GM18861 (cell line): ENCODE data around the gene RAB31.
"Not testable (repeated sequence)": the region's sequence is repeated elsewhere in the genome, so short reads cannot be mapped to it uniquely, and the experiment has no call there.

ENCODE experiments used
- ATAC-seq: cut with Tn5 transposase; IDR thresholded peaks from one replicate; pipeline ENCODE4 v1.9.1; 2021; ENCODE audit not compliant: unreplicated experiment

RAB31 gene

DNA sequence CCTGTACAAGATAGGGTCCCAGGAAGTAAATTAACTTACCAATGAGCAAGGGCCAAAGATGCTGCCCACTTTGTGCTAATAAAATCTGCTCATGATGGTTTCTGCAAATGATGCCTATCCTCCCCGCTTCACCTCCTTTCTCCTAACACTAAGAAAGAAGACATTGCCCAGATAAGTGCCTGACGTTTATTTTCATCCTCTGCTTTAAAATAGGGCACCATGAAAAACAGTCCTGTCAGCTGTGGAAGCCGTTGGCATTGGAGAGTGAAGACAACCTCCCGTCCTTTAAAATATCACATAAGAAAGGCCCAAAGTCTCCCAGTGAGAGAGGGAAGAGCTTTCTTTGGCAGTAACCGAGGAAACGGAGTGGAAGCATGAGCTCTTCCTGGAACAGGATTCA is 176.0 kb downstream of the RAB31 start:
- ATAC-seq, result no peak

- no peak for ATAC-seq
Observed at GRCh38 chr18:9884532-9885140, 176.5 kb downstream of the RAB31 start.

- no peak for ATAC-seq
Observed at GRCh38 chr18:9885170-9886004, 177.3 kb downstream of the RAB31 start, which contains the start of gene TXNDC2. TXNDC2 (plus strand) TSS chr18:9885973; CDS start chr18:9886681, 708 bp downstream.

- no peak for ATAC-seq
Observed at GRCh38 chr18:9886005-9886348, 177.9 kb downstream of the RAB31 start.

GRCh38 chr18:9887992-9888391 is 179.9 kb downstream of the RAB31 start:
- ATAC-seq, result no peak

GRCh38 chr18:9890196-9890595 is 182.1 kb downstream of the RAB31 start:
- ATAC-seq, result no peak

DNA sequence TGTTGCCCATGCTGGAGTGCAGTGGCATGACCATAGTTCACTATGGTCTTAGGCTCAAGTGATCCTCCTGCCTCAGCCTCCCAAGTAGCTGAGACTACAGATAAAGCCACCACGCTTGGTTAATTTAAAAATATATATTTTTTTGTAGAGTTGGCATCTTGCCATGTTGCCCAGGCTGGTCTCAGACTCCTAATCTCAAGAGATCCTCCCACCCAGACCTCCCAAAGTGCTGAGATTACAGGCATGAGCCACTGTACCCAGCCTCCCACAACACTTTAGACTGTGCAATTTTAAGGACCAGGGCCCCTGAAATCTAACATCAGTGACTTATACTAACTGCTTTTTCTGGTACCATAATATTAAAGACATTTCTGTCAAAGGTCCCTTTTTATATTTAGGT is 182.9 kb downstream of the RAB31 start:
- no peak for ATAC-seq

DNA sequence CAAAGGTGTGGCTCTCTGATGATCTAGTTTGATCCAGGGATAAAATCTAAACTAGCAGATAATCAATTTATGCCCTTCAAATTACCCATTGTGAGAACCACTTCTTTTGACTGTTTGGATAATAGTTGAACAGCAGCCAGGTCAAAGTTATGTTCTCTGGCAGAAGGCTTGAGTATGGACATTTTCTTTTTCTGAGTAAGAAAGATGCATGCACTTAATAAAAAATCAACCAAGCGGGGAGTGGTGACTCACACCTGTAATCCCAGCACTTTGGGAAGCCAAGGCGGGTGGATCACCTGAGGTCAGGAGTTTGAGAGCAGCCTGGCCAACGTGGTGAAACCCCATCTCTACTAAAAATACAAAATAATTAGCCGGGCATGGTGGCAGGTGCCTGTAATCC is 183.4 kb downstream of the RAB31 start:
- not testable (repeated sequence) for ATAC-seq

- ATAC-seq, result no peak
Observed at GRCh38 chr18:9894454-9895068, 186.5 kb downstream of the RAB31 start.

DNA sequence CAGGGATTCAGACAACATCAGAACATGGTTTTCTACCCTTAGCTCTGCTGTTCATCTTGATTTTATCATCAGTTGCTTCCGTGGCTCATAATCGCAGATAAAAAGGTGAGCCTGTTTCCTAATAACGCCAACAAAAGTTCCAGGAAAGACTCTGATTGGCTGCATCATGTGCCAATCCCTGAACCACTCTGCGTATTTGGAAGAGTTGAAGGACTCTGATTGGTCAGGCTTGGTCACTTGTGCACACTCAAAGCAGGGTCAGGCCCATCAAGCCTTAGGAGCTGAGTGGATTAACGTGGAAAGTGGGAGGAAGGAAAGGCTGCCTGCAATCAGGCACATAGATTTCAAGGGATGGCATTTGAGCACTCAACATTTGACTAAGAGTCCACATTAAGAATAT is 189.0 kb downstream of the RAB31 start:
- ATAC-seq, result no peak

GRCh38 chr18:9897787-9898291 is 189.7 kb downstream of the RAB31 start:
- not testable (repeated sequence) for ATAC-seq

- ATAC-seq, result peak; percentile 83
Observed at GRCh38 chr18:9898792-9899549, 190.9 kb downstream of the RAB31 start.

DNA sequence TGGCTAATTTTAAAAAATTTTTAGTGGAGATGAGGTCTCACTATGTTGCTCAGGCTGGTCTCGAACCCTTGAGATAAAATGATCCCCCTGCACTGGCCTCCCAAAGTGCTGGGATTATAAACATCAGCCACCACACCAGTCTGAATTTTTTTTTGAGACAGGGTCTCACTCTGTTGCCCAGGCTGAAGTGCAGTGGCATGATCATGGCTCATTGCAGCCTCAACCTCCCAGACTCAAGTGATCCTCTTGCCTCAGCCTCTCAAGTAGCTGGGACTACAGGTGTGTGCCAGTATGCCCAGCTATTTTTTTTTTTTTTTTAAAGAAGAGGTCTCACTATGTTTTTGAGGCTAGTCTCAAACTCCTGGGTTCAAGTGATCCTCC is 191.4 kb downstream of the RAB31 start:
- ATAC-seq, result not testable (repeated sequence)

DNA sequence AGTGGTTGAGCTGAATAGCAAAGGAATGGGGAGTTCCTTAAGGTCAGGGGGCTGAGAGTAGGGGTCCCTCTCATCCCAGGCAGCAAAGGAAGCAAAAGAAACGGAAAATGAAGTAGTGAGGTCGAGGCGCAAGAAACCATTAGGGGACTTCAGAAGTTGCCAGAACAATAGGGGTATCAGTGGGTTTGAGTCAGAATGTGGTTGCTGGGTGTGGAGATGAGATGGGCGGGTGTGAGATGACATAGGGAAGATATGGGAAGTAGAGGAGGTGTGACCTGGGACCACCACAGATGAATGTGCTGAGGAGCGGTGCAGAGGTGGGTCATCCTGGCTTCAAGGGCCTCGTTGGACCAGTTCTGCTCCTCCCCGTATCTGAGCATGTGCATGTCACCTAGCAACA is 192.6 kb downstream of the RAB31 start:
- no peak for ATAC-seq

GRCh38 chr18:9901377-9901776 is 193.3 kb downstream of the RAB31 start:
- ATAC-seq, result no peak

- not testable (repeated sequence) for ATAC-seq
Observed at GRCh38 chr18:9902264-9902663, 194.2 kb downstream of the RAB31 start.

- no peak for ATAC-seq
Observed at GRCh38 chr18:9902832-9903231, 194.7 kb downstream of the RAB31 start.

DNA sequence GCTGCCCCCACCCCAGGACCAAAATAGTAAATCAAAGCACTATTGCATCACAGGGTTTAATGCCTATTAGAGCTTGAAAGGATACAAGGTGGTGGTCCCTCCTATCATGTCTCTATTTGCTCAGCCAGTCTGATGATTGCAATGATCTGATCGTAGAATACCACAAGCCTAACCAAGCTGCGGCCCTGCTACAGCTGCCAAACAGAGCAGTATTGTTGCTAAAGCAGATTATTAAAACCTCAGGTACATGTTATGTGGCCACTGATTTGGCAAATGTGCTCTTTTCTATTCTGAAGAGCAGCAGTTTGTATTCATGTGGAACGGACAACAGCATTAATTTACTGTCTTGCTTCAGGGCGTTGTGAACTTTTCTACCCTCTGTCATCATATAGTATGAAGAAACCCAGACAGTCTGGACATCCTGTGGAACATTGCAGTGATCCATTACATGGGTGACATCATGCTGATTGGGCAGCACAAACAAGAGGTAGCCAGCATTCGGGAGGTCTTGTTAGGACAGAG is 197.4 kb downstream of the RAB31 start:
- no peak for ATAC-seq

DNA sequence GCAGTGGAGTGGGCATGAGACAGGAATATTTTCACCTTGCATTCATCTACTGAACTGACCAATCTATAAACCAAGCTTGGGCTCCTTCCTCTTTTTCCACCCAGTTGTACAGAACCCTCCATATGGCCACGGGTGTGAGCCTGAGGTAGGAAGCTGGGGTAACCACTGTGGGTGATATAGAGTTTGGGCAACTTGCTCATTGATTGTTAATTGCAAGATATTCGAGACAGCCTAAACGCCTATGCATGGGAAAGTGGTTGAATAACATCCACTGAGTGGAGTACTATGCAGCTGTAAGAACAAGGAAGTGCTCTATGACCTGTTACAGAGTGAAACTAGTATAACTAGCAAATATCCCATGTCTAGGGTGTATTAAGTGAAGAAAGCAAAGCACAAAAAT is 198.4 kb downstream of the RAB31 start:
- ATAC-seq, result no peak

- no peak for ATAC-seq
Observed at GRCh38 chr18:9907867-9908266, 199.8 kb downstream of the RAB31 start.

DNA sequence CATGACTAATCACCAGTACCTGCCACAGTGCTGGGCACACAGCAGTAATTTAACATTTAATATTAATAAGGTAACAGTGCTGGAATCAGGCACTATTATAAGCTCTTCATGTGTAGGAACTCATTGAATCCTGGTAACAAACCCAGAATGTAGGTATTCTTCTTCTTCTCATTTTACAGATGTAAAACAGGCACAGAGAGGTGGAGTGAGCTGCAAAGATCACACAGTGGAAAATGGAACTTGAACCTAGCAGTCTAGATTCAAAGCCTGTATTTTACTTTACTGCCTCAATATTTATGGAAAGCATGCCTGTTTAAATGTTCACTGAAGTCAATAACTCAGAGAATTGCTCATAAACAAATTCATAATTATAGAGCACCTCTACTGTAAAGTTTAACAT is 202.0 kb downstream of the RAB31 start:
- no peak for ATAC-seq
